Endodermal cell (in vitro differentiated cells): ENCODE data around the gene TNRC6B. TPM values are rescaled to one million over a fixed set of nuclear protein-coding genes. Genes with fewer than 3 reads are reported as not detected.

Experiments used
- DNase-seq: peaks from one replicate; pipeline ENCODE4 v3.0.0-alpha.2; 2017
- H3K27ac ChIP-seq: 2 replicates; pipeline ENCODE4 v1.5.1; 2013; ENCODE audit warnings: mild to moderate bottlenecking, low read depth, low read length, moderate library complexity
- H3K27me3 ChIP-seq: 2 replicates; pipeline ENCODE4 v1.6.1; 2013; ENCODE audit warnings: mild to moderate bottlenecking, low read length, moderate library complexity; ENCODE audit not compliant: insufficient read depth, control insufficient read depth, poor library complexity, severe bottlenecking
- H3K36me3 ChIP-seq: 2 replicates; pipeline ENCODE4 v1.7.0; 2013; ENCODE audit warnings: mild to moderate bottlenecking, low read length, moderate library complexity; ENCODE audit not compliant: control insufficient read depth, insufficient read depth
- H3K4me1 ChIP-seq: one replicate; pipeline ENCODE4 v1.7.0; 2013; ENCODE audit warnings: low read length; ENCODE audit not compliant: control insufficient read depth, insufficient read depth
- H3K4me3 ChIP-seq: 2 replicates; pipeline ENCODE4 v1.5.1; 2013; ENCODE audit warnings: mild to moderate bottlenecking, low read length, moderate library complexity
- H3K9ac ChIP-seq: 2 replicates; pipeline ENCODE4 v1.6.1; 2013; ENCODE audit warnings: mild to moderate bottlenecking, low read length, moderate library complexity; ENCODE audit not compliant: poor library complexity, severe bottlenecking; ENCODE audit errors: extremely low read depth
- H3K9me3 ChIP-seq: 2 replicates; pipeline ENCODE4 v1.6.1; 2013; ENCODE audit warnings: mild to moderate bottlenecking, low read length, moderate library complexity; ENCODE audit not compliant: control insufficient read depth
- H3K27ac Mint-ChIP-seq: 2 replicates; pipeline ENCODE4 v1.8.0; 2020; ENCODE audit warnings: mixed read lengths
- H3K27me3 Mint-ChIP-seq: 2 replicates; pipeline ENCODE4 v1.8.0; 2021; ENCODE audit warnings: mild to moderate bottlenecking, mixed read lengths; ENCODE audit not compliant: insufficient read depth
- H3K36me3 Mint-ChIP-seq: 2 replicates; pipeline ENCODE4 v1.8.0; 2020; ENCODE audit warnings: low read depth, mixed read lengths
- H3K4me1 Mint-ChIP-seq: 2 replicates; pipeline ENCODE4 v1.8.0; 2020; ENCODE audit warnings: mixed read lengths
- H3K4me3 Mint-ChIP-seq: 2 replicates; pipeline ENCODE4 v1.8.0; 2020; ENCODE audit warnings: mild to moderate bottlenecking, moderate library complexity, mixed read lengths
- H3K9me3 Mint-ChIP-seq: 2 replicates; pipeline ENCODE4 v1.8.0; 2020; ENCODE audit warnings: mild to moderate bottlenecking, mixed read lengths
- CTCF ChIP-seq: fragments of 200-600 bp; sonication (generic); conservative IDR thresholded peaks from 2 replicates; pipeline ENCODE4 v1.5.0; 2021; ENCODE audit warnings: antibody characterized with exemption, mild to moderate bottlenecking
- WGBS, 2 experiments: methylation state at CpG; one replicate each; pipeline versions ENCODE4 v1.1.5 to v1.1.7; 2013; ENCODE audit warnings: missing lambda C conversion rate in 2 of 2, mixed read lengths in 1 of 2; ENCODE audit not compliant: insufficient coverage in 1 of 2, insufficient read length in 1 of 2; 5-methylcytosine and 5-hydroxymethylcytosine counted together
- total RNA-seq, 2 donors: library from RNA; stranded (reverse); fragmentation: NEBNext Ultra II Directional in 1 of 2; extraction: Animal tissue kit (Norgen Biotek cat#: 25700) in 1 of 2; gene quantifications; 2 replicates in 1 of 2; 3 replicates in 1 of 2; pipeline ENCODE4 v1.2.1, GENCODE V29; 2021

The TNRC6B gene
- total RNA-seq, 2 donors from 2014 or later = 57.5 to 62.5 TPM

GRCh38 chr22:40313007-40313406, 135.3 kb downstream of the TNRC6B start:
- no peak overlapping the region for H3K27ac Mint-ChIP-seq
- Histone ChIP-seq H3K9me3 (peaks cover 5% of the 10 kb centered on the region), H3K4me1 (no peaks in the 10 kb centered on the region), H3K36me3 (peaks cover 98% of the 10 kb centered on the region), H3K4me3 (no peak overlapping the region), H3K27me3 (no peaks in the 10 kb centered on the region), H3K9ac (no peak overlapping the region), H3K27ac (no peak overlapping the region)
- no peak overlapping the region for H3K4me3 Mint-ChIP-seq
- no peak for TF ChIP-seq CTCF
- H3K4me1 Mint-ChIP-seq = no peaks in the 10 kb centered on the region
- H3K27me3 Mint-ChIP-seq = no peaks in the 10 kb centered on the region
- 85 to 94% methylated on average over 2 of the region's 2 CpGs for WGBS, 2 experiments
- H3K9me3 Mint-ChIP-seq = no peaks in the 10 kb centered on the region
- peaks cover 87% of the 10 kb centered on the region for H3K36me3 Mint-ChIP-seq
- DNase-seq = peak; percentile 0

- H3K36me3 Mint-ChIP-seq = peaks cover 86% of the 10 kb centered on the region
- Histone ChIP-seq H3K36me3 (peaks cover 89% of the 10 kb centered on the region), H3K9ac (no peak overlapping the region), H3K9me3 (peaks cover 5% of the 10 kb centered on the region), H3K4me3 (no peak overlapping the region), H3K4me1 (no peaks in the 10 kb centered on the region), H3K27ac (no peak overlapping the region), H3K27me3 (no peaks in the 10 kb centered on the region)
- H3K9me3 Mint-ChIP-seq = no peaks in the 10 kb centered on the region
- H3K27ac Mint-ChIP-seq = no peak overlapping the region
- H3K4me1 Mint-ChIP-seq = no peaks in the 10 kb centered on the region
- no peak for TF ChIP-seq CTCF
- H3K27me3 Mint-ChIP-seq = no peaks in the 10 kb centered on the region
- no peak overlapping the region for H3K4me3 Mint-ChIP-seq
- DNase-seq = no peak
Measured at GRCh38 chr22:40314041-40314440, 136.3 kb downstream of the TNRC6B start.

- H3K4me1 ChIP-seq = no peaks in the 10 kb centered on the region
- peaks cover 5% of the 10 kb centered on the region for H3K9me3 ChIP-seq
- no peak overlapping the region for H3K4me3 ChIP-seq
- H3K27me3 ChIP-seq = no peaks in the 10 kb centered on the region
- no peak overlapping the region for H3K9ac ChIP-seq
- peaks cover 14% of the 10 kb centered on the region for H3K4me1 Mint-ChIP-seq
- H3K9me3 Mint-ChIP-seq = no peaks in the 10 kb centered on the region
- no peak overlapping the region for H3K27ac ChIP-seq
- no peaks in the 10 kb centered on the region for H3K27me3 Mint-ChIP-seq
- H3K27ac Mint-ChIP-seq = no peak overlapping the region
- no peak overlapping the region for H3K4me3 Mint-ChIP-seq
- H3K36me3 ChIP-seq = peaks cover 57% of the 10 kb centered on the region
- no peak for DNase-seq
- TF ChIP-seq CTCF = no peak
- H3K36me3 Mint-ChIP-seq = peaks cover 72% of the 10 kb centered on the region
Measured at GRCh38 chr22:40320687-40321086, 143.0 kb downstream of the TNRC6B start.
